GM19455 (cell line): ENCODE measurements around the gene SIRT2.
"Not testable (repeated sequence)": the region's sequence is repeated elsewhere in the genome, so short reads cannot be mapped to it uniquely, and the experiment has no call there.

Source experiments
- ATAC-seq: cut with Tn5 transposase; IDR thresholded peaks from one replicate; pipeline ENCODE4 v1.9.1; 2021; ENCODE audit not compliant: unreplicated experiment

Gene SIRT2

DNA sequence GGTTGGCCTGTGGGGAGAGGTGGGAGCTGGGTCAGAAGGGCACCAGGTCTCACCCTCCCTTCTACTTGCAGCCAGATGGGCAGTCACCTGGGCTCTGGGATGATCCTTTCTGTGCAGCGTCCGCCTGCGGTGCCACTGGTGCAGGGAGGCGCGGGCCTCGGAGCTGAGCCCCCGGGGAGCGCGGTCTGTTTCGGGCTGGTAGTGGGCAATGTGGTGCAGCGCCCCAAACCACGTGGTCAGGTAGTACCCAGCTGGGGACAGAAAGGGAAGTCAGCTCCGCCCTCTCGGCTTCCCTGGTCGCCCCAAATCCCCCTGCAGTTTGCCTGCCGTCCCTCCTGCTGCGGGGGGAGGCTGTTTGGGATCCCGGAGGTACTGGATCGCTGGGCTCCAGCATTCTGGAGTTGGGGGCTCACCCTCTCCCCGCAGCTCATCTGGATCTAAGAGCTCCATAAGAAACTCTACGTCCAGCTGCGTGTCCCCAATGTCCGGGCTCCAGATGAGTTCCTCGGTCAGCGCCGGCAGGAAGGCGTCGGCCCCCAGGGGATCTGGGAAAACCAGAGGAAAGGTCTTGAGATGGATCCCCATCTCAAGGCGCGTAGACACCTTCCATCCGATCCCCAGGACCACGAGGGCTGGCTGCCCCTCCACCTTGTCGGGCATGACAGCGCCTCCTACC, 30.1 kb downstream of the SIRT2 start:
- ATAC-seq: no peak

GRCh38 chr19:38868551-38868950, 30.9 kb downstream of the SIRT2 start:
- no peak for ATAC-seq

DNA sequence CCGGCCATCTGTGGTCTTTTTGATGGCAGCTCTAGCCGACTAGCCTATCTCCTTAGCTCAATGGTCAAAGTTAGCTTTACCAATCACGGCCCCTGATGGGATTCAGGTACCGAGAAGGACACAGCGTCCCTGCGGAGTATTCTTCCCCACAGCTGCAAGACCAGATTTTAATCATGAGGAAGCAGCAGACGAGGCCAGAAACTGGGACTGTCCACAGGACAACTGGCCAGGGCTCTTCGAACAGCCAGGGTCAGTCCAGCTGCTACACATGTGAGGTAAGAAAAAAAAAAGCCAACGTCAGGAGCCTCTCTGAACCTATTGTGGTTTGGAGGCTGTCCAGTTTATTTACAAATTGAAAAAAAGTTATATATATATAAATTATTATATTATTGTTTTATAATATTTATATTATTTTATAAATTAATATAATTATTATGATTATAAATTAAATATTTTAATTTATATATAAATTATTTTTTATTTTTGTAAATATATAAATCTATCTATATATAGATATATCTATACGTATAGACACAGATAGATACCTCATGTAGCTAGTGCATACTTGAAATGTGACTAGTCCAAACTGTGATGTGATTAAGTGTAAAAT, 32.1 kb downstream of the SIRT2 start:
- no peak for ATAC-seq

GRCh38 chr19:38862321-38863059, 36.9 kb downstream of the SIRT2 start:
- ATAC-seq: no peak

DNA sequence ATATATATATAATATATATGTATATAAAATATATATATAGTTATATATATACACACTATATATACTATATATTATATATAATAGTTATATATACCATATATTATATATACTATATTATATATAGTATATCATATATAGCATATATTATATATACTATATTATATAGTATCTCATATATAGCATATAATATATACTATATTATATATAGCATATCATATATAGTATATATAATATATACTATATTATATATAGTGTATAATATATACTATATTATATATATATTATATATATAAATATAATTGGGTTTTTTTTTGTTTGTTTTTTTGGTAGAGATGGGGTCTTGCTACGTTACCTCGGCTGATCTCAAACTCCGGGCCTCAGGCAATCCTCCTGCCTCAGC, 38.0 kb downstream of the SIRT2 start:
- ATAC-seq: no peak

- not testable (repeated sequence) for ATAC-seq
Measured at GRCh38 chr19:38859631-38860204, 39.7 kb downstream of the SIRT2 start.

DNA sequence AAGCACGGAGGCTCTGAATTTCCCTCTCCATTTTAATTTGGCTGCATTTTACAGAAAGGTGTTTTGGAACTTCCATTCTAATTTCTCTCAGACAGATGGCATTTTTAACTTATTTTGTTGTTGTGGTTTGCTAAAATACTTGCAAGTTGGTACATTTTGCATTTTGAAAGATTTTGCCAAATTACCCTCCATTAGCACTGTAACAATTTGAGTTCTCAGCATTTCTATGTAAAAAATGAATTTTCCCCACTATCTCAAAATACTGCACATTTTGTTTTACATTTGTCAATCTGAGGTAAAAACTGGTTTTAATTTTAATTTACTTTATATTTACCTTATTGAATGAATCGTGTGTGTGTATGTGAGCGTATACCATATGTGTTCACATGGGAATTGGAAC, 42.6 kb downstream of the SIRT2 start:
- ATAC-seq: no peak

- ATAC-seq: not testable (repeated sequence)
Measured at GRCh38 chr19:38855751-38856150, 43.7 kb downstream of the SIRT2 start.

GRCh38 chr19:38854961-38855360, 44.5 kb downstream of the SIRT2 start:
- ATAC-seq: not testable (repeated sequence)

DNA sequence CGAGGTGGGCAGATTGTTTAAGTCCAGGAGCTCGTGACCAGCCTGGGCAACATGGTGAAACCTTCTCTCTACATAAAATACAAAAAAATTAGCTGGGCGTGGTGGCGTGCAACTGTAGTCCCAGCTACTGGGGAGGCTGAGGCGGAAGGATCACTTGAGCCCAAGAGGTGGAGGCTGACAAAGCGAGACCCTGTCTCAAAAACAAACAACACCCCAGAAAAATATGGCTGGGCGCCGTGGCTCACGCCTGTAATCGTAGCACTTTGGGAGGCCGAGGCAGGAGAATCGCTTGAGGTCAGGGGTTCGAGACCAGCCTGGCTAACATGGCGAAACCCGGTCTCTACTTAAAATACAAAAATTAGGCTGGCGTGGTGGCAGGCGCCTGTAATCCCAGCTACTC, 46.2 kb downstream of the SIRT2 start:
- no peak for ATAC-seq

- ATAC-seq: no peak
Measured at GRCh38 chr19:38852231-38853044, 47.0 kb downstream of the SIRT2 start.

DNA sequence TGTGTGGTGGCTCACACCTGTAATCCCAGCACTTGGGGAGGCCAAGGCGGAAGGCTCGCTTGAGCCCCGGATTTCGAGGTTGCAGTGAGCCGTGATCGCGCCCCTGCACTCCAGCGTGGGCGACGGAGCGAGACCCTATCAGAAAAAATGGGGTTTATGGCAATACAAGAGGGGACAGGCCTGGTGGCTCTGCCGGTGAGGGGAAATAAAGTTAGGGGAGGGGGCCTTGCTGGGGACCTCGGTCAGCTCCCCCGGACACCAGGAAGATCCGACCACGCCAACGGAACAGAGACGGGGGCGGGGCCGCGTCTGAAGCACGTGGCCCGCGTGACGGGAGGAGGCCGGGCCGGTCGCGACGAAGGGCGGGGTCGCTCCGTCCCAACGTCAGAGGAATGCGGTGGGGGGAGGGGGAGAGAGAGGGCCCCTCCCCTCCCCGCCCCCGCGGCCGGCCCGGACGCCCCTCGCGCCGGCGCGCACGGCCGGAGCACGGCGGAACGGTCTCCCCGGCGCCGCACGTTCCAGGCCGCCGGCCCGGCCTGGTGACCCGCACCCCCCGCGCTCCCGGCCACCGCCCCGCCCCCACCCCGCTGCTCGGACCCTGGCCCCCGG, 47.7 kb downstream of the SIRT2 start:
- no peak for ATAC-seq

DNA sequence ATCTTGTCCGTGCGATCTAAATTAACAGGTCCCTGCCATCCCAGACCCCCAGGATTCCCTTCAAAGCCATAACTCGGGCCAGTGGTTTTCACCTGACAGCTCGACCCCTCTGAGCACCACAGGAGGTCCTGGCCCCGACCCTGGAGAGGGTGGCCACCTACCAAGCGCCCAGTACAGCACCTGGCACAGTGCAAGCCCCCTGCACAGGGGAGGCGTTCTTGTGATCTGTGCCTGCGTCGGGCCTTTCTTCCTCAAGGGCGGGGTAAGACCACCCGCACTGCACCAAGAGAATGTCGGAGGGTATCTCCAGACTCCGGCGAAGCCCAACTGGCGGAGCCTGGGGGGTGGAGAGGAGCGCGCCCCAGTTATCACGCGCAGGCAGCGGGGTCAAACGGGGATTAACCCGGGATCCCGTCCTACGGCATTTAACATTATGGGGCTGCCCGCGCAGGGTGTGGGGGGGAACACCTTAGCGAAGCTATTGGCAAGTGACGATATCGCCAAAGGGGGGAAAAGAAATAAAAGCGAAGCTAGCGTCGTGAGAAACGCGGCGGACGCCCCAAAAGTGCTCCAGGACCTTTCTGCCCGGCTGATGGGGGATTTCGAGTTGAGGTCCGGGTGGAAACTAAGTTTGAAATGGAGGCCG, 48.3 kb downstream of the SIRT2 start:
- no peak for ATAC-seq

DNA sequence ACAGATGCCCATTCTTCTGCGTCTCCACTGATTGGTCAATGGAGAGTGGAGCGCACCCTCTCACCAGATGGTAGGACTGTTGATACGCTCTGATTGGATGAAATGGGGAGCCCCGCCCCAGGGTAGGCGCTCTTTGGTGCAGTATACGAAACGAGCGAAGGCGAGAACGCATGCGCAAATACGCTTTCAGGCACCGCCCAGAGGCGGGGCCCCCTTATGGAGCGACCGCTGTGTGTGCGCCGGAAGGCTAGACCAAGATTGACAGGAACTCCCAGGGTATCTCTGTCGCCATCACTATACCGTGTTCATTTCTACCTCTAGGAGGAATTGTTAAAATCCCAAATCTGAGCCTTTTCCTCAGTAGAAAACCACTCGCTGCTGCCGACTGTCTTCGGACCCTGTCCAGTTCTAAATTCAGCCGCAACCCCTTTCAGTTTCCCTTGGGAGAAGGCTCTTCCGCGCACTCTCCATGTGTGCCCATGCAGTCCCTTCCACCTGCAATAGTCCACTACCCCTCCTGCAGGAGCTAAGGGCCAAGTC, 48.9 kb downstream of the SIRT2 start:
- ATAC-seq: peak; percentile 70

DNA sequence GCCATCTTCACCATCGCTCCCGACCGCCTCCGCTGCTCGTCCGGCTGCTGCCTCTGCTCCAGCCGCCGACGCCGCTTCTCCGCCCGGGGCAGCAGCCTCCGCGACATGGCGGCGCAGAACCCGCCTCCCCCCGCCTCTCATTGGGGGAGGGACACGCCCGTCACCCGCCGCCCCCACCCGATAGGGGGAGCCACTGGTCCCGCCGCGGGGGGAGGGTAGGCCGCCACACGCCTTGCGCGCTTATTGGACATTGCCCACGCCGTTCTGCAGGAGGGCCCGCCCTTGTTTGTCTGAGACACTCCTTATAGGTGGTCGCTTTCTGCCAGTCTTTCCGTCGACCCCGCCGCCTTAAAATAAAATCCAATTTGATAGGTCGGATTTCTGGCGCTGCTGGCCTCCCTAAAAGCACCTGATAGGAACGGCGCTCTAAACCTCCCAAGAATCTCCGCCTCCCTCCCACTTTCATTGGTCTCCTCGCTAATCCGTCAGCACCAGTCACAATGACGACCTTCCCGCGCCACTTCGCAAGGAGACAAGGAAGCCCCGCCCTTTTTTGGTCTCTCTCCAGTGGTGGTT, 49.5 kb downstream of the SIRT2 start, which contains the start of gene HNRNPL:
Gene HNRNPL (minus strand): TSS at position 127 of the 576 bp plus-strand sequence. CDS start 20 bp downstream, at position 107.
- peak; percentile 56 for ATAC-seq

DNA sequence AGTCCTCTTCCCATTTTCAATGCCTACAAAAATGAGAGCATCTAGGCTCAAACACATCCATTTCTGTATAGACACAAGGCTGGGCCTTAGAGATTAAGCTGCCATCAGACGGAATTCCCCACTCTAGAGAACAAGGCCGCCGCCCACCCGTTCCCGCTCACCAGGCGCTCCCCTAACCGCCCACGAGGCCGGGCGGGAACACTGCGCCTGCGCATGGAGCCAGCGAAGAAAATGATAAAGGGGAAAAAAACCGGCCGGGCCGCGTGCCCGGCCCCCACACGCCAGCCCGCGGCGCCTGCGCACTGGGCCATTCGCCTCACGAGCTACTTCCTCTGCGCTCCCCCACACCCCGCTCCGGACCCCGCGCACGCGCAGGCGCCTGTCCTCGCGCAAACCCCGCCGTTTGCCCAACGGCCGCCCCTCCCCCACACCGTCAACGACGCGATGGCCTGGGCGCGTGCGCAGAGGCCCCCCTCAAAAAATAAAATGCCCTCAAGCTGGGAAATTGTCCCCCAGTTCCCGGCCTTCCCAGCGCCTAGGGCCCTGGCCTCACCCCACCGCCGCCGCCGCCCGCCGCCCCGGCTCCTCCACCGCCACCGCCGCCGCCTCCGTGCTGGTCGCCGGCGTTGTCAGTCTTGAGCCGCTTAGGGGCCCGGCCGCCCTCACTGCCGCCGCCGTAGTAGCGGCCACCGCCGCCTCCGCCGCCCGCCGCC, 50.1 kb downstream of the SIRT2 start:
- ATAC-seq: peak; percentile 25

DNA sequence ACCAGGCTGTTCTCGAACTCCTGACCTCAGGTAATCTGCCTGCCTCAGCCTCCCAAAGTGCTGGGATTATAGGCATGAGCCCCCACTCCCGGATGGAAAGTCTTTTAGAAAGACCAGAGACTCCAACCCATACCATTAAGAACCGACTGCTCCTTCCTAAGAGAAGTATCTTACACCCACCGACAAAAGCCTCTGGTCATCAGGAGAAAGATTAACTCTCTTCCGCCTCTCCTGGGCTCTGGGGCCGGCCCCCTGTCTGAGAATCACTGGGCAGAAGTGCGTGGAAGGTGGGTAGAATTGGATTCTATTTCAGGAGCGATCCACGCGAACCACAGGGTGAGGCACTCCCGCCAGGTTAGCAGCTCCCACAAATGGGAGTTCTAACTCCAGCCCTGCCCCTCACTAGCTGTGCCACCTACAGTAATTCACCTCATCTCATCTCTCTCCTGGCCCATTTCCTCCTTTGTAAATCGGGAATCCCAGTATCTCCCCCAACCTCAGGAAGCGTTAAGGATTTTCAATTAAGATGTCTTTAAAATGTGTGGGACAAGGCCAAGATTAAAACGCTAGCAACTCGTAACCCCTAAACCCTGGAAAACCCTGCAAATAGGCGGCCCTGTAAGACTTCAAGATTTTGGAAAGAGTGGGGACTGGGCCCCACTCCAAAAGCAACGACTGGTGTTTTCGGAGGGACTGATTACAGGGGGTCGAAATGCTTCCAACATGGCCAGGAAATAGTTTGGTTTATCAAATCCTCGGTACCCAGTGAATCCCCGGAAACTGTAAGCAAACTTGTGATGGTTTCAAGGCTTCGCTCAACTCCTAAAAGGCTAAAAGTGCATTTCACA, 50.9 kb downstream of the SIRT2 start:
- ATAC-seq: no peak

DNA sequence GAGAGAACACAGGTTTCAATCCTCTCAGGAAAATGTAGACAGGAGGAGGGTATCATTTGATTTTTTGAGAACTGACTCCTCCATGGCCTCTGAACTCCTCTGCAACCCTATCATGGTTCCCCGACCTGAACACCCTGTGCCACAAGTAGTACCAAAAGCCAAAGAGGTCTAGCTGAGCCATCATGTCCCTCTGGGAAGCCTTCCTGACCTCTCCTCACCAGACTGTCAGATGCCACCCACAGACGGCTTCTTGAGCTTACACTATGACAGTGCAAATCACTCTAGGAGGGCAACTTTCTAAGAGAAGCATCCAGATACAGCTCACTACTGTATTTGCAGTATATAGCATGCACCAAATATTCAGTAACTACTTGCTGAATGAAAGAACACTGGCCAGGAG, 53.3 kb downstream of the SIRT2 start:
- no peak for ATAC-seq
